Tibial nerve (tissue), 4 donors: Measurements from ENCODE around the gene STAT5B.

Experiments
- EP300 ChIP-seq, 2 donors: sonication (generic); formaldehyde crosslinking; IDR thresholded peaks; one replicate each; pipeline ENCODE4 v1.6.1; 2017; ENCODE audit warnings: antibody characterized with exemption in 2 of 2, mild to moderate bottlenecking in 1 of 2
- POLR2A ChIP-seq, 2 donors: fragments of 450-650 bp; IDR thresholded peaks; one replicate each; pipeline ENCODE4 v1.6.1; 2017; ENCODE audit warnings: antibody characterized with exemption in 2 of 2, mild to moderate bottlenecking in 2 of 2, moderate library complexity in 2 of 2
- TF ChIP-seq, protein P1 (sequence below), 5 experiments: fragments of 200-600 bp in 3 of 5; fragments of 450-650 bp in 2 of 5; sonication (generic) in 3 of 5; IDR thresholded peaks; one replicate each; pipeline ENCODE4 v1.5.1; 2016 to 2019; ENCODE audit warnings: antibody characterized with exemption in 5 of 5, mild to moderate bottlenecking in 3 of 5, moderate library complexity in 2 of 5

GRCh38 chr17:42187833-42188232, 88.4 kb downstream of the STAT5B start:
- TF ChIP-seq, protein P1, sequence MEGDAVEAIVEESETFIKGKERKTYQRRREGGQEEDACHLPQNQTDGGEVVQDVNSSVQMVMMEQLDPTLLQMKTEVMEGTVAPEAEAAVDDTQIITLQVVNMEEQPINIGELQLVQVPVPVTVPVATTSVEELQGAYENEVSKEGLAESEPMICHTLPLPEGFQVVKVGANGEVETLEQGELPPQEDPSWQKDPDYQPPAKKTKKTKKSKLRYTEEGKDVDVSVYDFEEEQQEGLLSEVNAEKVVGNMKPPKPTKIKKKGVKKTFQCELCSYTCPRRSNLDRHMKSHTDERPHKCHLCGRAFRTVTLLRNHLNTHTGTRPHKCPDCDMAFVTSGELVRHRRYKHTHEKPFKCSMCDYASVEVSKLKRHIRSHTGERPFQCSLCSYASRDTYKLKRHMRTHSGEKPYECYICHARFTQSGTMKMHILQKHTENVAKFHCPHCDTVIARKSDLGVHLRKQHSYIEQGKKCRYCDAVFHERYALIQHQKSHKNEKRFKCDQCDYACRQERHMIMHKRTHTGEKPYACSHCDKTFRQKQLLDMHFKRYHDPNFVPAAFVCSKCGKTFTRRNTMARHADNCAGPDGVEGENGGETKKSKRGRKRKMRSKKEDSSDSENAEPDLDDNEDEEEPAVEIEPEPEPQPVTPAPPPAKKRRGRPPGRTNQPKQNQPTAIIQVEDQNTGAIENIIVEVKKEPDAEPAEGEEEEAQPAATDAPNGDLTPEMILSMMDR (IDR thresholded peaks at IDR 0.05): no peak
- TF ChIP-seq POLR2A (IDR thresholded peaks at IDR 0.05) (no peak), EP300 (IDR thresholded peaks at IDR 0.05) (no peak)
